K562 (cell line): ENCODE results near the gene KRTCAP2. TPM values are rescaled to one million over a fixed set of nuclear protein-coding genes. Genes with fewer than 3 reads are reported as not detected.

Source experiments
- ELF2 ChIP-seq: fragments of 250-450 bp; sonication (Bioruptor Pico); IDR thresholded peaks from 2 replicates; pipeline ENCODE4 v1.5.0; 2021; ENCODE audit warnings: mild to moderate bottlenecking
- MAFF ChIP-seq: IDR thresholded peaks from 2 replicates; pipeline ENCODE4 v1.6.1; 2012; ENCODE audit warnings: low read length, improper control_type of control experiment
- NR2C1 ChIP-seq, 2 experiments: fragments of 450-650 bp; IDR thresholded peaks; 2 replicates each; pipeline ENCODE4 v1.6.1; 2017; ENCODE audit warnings: mild to moderate bottlenecking in 2 of 2, antibody characterized with exemption in 1 of 2, inconsistent platforms in 1 of 2, missing compliant biosample characterization in 1 of 2, missing genetic modification characterization in 1 of 2
- NR2C2 ChIP-seq, 2 experiments: fragments of 200-800 bp in 1 of 2; sonication (Bioruptor generic) in 1 of 2; sonication (generic) in 1 of 2; formaldehyde crosslinking in 1 of 2; IDR thresholded peaks; 2 replicates each; pipeline versions ENCODE4 v1.6.1 to v1.8.0; 2016 to 2022; ENCODE audit warnings: mild to moderate bottlenecking in 1 of 2, missing compliant biosample characterization in 1 of 2, missing genetic modification characterization in 1 of 2, missing genetic modification reagents in 1 of 2
- POLR2AphosphoS2 ChIP-seq: IDR thresholded peaks from 2 replicates; pipeline ENCODE4 v1.6.1; 2012; ENCODE audit warnings: low read length, improper control_type of control experiment
- SIX5 ChIP-seq, 2 experiments: IDR thresholded peaks; 2 replicates each; pipeline ENCODE4 v1.6.1; 2011; ENCODE audit warnings: low read length in 2 of 2, borderline replicate concordance in 1 of 2, low read depth in 1 of 2, mild to moderate bottlenecking in 1 of 2, moderate library complexity in 1 of 2; ENCODE audit not compliant: insufficient read depth in 1 of 2
- TEAD1 ChIP-seq, 2 experiments: fragments of 450-650 bp in 1 of 2; sonication (generic) in 1 of 2; formaldehyde crosslinking; IDR thresholded peaks; 2 replicates each; pipeline versions ENCODE4 v1.4.0 to v1.8.0; 2020 to 2022; ENCODE audit warnings: mild to moderate bottlenecking in 2 of 2, missing genetic modification reagents in 1 of 2
- TEAD4 ChIP-seq, 2 experiments: sonication (generic) in 1 of 2; formaldehyde crosslinking in 1 of 2; IDR thresholded peaks; 2 replicates each; pipeline versions ENCODE4 v1.6.1 to v1.8.0; 2012 to 2022; ENCODE audit warnings: borderline replicate concordance in 1 of 2, inconsistent platforms in 1 of 2, low read length in 1 of 2, mild to moderate bottlenecking in 1 of 2, missing genetic modification reagents in 1 of 2
- XRCC3 ChIP-seq: fragments of 450-650 bp; IDR thresholded peaks from 2 replicates; pipeline ENCODE4 v1.6.1; 2017; ENCODE audit warnings: mild to moderate bottlenecking, moderate library complexity
- ZBED1 ChIP-seq: IDR thresholded peaks from 2 replicates; pipeline ENCODE4 v1.6.1; 2014
- ZNF212 ChIP-seq: fragments of 450-650 bp; formaldehyde crosslinking; IDR thresholded peaks from 2 replicates; pipeline ENCODE4 v1.4.0; 2020; ENCODE audit warnings: mild to moderate bottlenecking
- ZNF644 ChIP-seq: fragments of 200-800 bp; sonication (Bioruptor generic); IDR thresholded peaks from 2 replicates; pipeline ENCODE4 v1.6.1; 2016; ENCODE audit warnings: low read depth, missing genetic modification characterization, missing compliant biosample characterization
- ZNF764 ChIP-seq: fragments of 250-450 bp; sonication (Bioruptor Pico); IDR thresholded peaks from 2 replicates; pipeline ENCODE4 v1.4.0; 2020; ENCODE audit warnings: low read depth, mild to moderate bottlenecking, moderate library complexity
- polyA plus RNA-seq, 8 experiments: library from polyadenylated mRNA; depleted of rRNA in 4 of 8; stranded (reverse) in 5 of 8; unstranded in 3 of 8; fragments of >200 nt; fragmentation: Nextera tagmentation in 2 of 8; fragmentation: Illumina TruSeq in 1 of 8; extraction: Ambion mirVana in 2 of 8; extraction: Trizol in 1 of 8; gene quantifications; 2 replicates each; pipeline versions ENCODE4 v1.2.1 to v1.2.3, GENCODE V29; 2011 to 2014; ENCODE audit warnings: inconsistent platforms in 1 of 8, missing spikeins in 1 of 8
- total RNA-seq, 7 experiments: library from RNA; depleted of rRNA in 6 of 7; stranded (reverse); fragments of >200 nt in 6 of 7; fragmentation: Illumina TruSeq in 2 of 7; extraction: Trizol in 2 of 7; gene quantifications; 2 replicates each; pipeline versions ENCODE4 v1.2.1 to v1.2.3, GENCODE V29; 2011 to 2021; ENCODE audit warnings: low replicate concordance in 1 of 7
- TF ChIP-seq, protein P1 (sequence below): conservative IDR thresholded peaks from 2 replicates; pipeline ENCODE4 v1.6.1; 2011; ENCODE audit warnings: low read depth, mild to moderate bottlenecking, low read length; ENCODE audit not compliant: control insufficient read depth
- TF ChIP-seq, protein P2 (sequence below): fragments of 200-800 bp; sonication (Bioruptor generic); IDR thresholded peaks from 2 replicates; pipeline ENCODE4 v1.6.1; 2017; ENCODE audit warnings: missing genetic modification characterization, missing compliant biosample characterization
- TF ChIP-seq, protein P3 (sequence below), 2 experiments: fragments of 450-650 bp; IDR thresholded peaks; 2 replicates each; pipeline ENCODE4 v1.6.1; 2016
- TF ChIP-seq, protein P4 (sequence below): sonication (generic); formaldehyde crosslinking; IDR thresholded peaks from 2 replicates; pipeline ENCODE4 v1.8.0; 2022; ENCODE audit warnings: mild to moderate bottlenecking, missing genetic modification reagents

Gene KRTCAP2
- total and polyA plus RNA-seq, 9 of the 15 experiments (the other 6 are each of a cell fraction or from before 2014, with no cell fraction given), result 126 to 436 (median 244) TPM

DNA sequence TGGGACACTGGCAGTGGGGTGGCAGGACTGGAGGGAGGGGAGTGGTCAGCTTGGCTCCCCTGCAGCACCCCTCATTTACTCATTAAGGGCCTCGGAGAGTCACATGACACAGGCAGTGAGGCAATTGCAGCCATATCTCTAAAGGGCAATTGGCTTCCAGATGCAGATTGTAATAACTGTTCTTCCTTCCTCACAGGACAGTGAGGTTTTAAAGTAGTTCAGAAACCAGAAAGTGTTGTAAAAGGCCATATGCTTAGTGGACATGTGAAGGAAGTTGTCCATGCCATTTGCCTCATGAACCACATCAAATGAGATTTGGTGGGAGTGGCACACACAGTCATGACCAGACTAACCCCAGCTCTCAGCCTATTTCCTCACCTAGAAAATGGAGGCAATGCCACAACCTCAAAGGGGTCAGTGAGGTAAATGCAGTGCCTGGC lies 46.5 kb upstream of the KRTCAP2 start (continued):
- TF ChIP-seq, protein P1, sequence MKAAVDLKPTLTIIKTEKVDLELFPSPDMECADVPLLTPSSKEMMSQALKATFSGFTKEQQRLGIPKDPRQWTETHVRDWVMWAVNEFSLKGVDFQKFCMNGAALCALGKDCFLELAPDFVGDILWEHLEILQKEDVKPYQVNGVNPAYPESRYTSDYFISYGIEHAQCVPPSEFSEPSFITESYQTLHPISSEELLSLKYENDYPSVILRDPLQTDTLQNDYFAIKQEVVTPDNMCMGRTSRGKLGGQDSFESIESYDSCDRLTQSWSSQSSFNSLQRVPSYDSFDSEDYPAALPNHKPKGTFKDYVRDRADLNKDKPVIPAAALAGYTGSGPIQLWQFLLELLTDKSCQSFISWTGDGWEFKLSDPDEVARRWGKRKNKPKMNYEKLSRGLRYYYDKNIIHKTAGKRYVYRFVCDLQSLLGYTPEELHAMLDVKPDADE, result no peak
- TF ChIP-seq ZNF644 (0 out of 2 replicates have a peak, but pooled peaks have one; percentile 32), XRCC3 (no peak), POLR2AphosphoS2 (no peak), MAFF (no peak), NR2C1 (IDR thresholded peaks at IDR 0.05) (peak; percentile 61; the same call in 1 of the 2 replicates), NR2C1 (tag; IDR thresholded peaks at IDR 0.05) (peak; percentile 44; the same call in 1 of the 2 replicates), SIX5 (IDR thresholded peaks at IDR 0.05; ENCODE audit: borderline replicate concordance in 1 of 2, insufficient read depth in 1 of 2, low read depth in 1 of 2, low read length in 2 of 2) (peak; percentile 30 to 66; a peak in 3 of 4 replicates), ZNF764 (no peak), ZBED1 (no peak), TEAD4 (IDR thresholded peaks at IDR 0.05; ENCODE audit: low read length) (no peak), TEAD4 (CRISPR knock-in tag; IDR thresholded peaks at IDR 0.05; ENCODE audit: borderline replicate concordance) (no peak), NR2C2 (CRISPR knock-in tag; IDR thresholded peaks at IDR 0.05) (no peak), NR2C2 (tag; IDR thresholded peaks at IDR 0.05) (peak; percentile 66; the same call in 1 of the 2 replicates), ZNF212 (CRISPR knock-in tag) (no peak), ELF2 (CRISPR knock-in tag) (0 out of 2 replicates have a peak, but pooled peaks have one; percentile 41), TEAD1 (CRISPR knock-in tag; IDR thresholded peaks at IDR 0.05) (0 out of 4 replicates have a peak, but pooled peaks of 1 of the 2 experiments have one; percentile 8)
- TF ChIP-seq, protein P2, sequence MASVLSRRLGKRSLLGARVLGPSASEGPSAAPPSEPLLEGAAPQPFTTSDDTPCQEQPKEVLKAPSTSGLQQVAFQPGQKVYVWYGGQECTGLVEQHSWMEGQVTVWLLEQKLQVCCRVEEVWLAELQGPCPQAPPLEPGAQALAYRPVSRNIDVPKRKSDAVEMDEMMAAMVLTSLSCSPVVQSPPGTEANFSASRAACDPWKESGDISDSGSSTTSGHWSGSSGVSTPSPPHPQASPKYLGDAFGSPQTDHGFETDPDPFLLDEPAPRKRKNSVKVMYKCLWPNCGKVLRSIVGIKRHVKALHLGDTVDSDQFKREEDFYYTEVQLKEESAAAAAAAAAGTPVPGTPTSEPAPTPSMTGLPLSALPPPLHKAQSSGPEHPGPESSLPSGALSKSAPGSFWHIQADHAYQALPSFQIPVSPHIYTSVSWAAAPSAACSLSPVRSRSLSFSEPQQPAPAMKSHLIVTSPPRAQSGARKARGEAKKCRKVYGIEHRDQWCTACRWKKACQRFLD (CRISPR knock-in tag), result peak; percentile 30; the same call in 1 of the 2 replicates
- TF ChIP-seq, protein P3, sequence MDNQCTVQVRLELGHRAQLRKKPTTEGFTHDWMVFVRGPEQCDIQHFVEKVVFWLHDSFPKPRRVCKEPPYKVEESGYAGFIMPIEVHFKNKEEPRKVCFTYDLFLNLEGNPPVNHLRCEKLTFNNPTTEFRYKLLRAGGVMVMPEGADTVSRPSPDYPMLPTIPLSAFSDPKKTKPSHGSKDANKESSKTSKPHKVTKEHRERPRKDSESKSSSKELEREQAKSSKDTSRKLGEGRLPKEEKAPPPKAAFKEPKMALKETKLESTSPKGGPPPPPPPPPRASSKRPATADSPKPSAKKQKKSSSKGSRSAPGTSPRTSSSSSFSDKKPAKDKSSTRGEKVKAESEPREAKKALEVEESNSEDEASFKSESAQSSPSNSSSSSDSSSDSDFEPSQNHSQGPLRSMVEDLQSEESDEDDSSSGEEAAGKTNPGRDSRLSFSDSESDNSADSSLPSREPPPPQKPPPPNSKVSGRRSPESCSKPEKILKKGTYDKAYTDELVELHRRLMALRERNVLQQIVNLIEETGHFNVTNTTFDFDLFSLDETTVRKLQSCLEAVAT (IDR thresholded peaks at IDR 0.05), result no peak
- TF ChIP-seq, protein P4, sequence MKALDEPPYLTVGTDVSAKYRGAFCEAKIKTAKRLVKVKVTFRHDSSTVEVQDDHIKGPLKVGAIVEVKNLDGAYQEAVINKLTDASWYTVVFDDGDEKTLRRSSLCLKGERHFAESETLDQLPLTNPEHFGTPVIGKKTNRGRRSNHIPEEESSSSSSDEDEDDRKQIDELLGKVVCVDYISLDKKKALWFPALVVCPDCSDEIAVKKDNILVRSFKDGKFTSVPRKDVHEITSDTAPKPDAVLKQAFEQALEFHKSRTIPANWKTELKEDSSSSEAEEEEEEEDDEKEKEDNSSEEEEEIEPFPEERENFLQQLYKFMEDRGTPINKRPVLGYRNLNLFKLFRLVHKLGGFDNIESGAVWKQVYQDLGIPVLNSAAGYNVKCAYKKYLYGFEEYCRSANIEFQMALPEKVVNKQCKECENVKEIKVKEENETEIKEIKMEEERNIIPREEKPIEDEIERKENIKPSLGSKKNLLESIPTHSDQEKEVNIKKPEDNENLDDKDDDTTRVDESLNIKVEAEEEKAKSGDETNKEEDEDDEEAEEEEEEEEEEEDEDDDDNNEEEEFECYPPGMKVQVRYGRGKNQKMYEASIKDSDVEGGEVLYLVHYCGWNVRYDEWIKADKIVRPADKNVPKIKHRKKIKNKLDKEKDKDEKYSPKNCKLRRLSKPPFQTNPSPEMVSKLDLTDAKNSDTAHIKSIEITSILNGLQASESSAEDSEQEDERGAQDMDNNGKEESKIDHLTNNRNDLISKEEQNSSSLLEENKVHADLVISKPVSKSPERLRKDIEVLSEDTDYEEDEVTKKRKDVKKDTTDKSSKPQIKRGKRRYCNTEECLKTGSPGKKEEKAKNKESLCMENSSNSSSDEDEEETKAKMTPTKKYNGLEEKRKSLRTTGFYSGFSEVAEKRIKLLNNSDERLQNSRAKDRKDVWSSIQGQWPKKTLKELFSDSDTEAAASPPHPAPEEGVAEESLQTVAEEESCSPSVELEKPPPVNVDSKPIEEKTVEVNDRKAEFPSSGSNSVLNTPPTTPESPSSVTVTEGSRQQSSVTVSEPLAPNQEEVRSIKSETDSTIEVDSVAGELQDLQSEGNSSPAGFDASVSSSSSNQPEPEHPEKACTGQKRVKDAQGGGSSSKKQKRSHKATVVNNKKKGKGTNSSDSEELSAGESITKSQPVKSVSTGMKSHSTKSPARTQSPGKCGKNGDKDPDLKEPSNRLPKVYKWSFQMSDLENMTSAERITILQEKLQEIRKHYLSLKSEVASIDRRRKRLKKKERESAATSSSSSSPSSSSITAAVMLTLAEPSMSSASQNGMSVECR (CRISPR knock-in tag), result 0 out of 2 replicates have a peak, but pooled peaks have one; percentile 31
